Limb (tissue), 2 donors: ENCODE data around the gene ZNF277.

ENCODE experiments used
- DNase-seq, 2 donors: peaks; one replicate each; pipeline ENCODE4 v3.0.0-alpha.2; 2016; ENCODE audit errors: extremely low spot score in 2 of 2

ZNF277 gene

DNA sequence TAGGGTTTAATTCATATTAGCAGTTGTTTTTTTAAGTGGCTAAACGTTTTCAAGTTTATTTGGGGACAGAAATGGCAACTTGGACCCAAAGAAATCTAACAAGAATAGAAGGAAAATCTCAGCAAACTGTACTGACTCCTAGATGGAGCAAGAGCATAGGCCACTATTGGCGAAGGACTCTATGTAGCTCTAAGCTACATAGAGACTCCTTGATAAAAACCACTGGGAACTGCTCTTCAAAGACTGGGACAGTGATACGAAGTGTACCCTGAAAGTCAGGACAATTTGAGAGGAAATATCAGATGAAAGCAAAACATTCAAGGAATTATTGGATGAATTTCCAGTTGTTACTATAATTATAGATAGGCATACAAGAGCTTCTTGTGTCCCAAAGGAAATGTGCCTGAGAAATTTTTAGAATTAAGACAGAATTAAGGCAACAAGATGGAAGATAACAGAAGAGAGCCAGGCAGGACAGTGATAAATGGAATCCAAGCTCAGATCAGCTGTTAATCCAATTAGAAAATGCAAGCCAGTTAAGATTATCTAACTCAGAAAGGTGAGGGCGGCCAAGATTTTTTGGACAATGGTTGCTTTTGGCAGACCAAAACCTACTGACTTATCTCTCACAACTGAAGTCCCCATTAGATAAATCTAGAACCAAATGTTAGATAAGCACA lies 140.0 kb downstream of the ZNF277 start:
- no peak for DNase-seq

DNA sequence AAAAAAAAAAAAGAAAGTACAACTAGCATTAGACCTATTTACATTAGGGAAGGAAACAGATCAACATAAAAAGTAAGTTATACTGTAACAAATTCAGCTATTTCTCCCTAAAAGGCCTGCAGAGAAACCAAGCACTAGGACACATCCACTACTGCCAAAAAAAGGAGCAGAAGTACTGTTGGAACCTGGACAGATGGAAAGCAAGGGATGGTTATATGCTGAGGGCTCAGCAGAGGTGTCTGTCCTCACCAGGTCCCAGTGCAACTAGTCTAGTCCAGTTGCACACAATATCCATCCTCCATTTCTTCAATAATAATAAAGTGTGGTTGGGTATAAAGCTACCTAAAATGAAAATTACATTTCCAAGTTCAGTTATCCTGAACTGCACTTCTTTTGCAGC lies 140.6 kb downstream of the ZNF277 start:
- DNase-seq, result no peak

DNA sequence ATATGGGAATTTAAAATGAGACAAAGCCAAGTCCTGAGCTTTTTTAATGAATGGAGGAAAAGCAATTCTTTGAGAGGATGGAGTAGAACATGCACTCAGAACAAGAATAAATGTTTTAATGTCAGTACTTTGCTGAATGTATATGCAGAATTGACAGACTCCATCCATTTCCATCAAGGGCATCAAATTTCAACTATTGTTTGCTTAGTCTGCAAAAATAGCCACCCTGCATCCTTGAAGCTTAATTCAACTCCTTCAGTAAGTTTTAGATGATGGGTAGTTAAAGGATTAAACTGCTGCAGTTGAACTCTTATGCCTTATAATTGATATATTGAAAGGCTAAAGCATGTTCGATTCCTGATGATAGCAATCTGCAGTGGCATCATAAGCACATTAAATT lies 144.1 kb downstream of the ZNF277 start:
- DNase-seq, result no peak

DNA sequence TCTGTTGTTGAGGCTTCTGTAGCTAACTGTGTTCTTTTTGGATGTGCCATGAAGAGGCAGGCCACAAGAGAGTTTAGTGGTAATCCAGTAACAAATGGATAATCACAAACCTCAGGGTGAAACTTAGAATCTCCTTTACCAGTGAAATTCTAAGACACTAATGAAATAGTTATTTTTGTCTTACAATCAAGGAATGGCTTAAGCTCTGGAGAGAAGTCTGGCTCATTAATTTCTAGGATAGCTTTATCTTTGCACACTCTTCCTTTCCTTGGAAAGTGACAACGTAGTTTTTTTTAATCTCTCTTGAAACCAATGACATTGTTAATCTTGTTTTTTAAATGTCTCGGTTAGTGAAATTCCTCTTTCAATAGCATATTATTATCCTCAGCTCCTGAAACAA lies 150.1 kb downstream of the ZNF277 start:
- no peak for DNase-seq

DNA sequence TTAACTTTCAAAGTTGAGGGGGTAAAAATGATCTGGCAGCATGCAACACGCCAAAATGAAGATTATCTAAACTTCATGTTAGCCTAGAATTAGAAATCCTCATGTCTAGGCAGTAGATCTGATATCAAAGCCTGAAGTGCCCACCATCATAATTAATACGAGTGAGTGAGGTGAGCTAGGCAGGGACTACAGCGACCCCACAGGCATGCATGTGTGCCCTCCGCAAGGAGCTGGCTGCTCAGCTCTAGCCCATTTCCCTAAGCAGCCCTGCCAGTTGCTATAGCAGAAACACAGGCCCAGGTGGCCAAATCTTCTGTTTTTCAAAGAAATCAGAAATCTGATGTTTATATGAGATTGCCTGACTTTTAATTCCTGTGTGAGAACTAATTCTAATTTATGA lies 150.6 kb downstream of the ZNF277 start:
- no peak for DNase-seq

DNA sequence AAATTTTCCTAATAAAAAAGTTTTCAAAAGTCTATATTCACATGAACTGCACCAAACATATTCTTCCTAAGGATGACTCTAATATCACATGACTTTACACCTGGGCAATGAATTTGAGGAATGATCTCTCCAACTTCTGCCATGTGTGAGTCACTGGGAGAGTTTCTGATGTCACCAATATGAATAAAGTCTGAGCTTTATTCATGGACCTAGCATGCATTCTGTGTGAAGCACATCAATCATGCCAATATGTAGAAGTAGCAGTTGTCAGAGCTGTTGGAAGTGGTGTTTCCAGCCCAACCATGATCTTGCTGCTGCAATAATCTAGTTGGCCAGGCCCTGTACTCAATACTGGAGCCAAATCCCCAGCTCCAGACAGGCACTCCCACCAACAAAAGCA lies 152.0 kb downstream of the ZNF277 start:
- DNase-seq, result no peak

DNA sequence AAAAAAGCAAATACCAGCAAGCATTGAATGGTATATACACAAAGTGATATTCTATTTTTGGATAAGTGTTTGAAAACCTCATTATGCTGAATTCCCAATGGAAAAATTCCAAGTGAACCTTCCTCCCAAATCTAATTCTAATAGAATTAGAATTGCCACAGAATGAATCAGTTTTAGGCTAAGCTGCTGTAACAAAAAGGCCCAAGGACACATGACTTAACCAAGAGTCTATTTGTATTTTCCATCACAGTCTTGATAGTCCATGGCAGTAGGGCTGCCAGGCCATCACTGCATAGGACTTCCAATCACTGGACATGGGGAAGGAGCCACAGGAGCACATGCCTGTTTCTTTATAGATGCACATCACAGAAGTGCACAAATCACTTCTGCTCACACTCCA lies 152.6 kb downstream of the ZNF277 start:
- no peak for DNase-seq

DNA sequence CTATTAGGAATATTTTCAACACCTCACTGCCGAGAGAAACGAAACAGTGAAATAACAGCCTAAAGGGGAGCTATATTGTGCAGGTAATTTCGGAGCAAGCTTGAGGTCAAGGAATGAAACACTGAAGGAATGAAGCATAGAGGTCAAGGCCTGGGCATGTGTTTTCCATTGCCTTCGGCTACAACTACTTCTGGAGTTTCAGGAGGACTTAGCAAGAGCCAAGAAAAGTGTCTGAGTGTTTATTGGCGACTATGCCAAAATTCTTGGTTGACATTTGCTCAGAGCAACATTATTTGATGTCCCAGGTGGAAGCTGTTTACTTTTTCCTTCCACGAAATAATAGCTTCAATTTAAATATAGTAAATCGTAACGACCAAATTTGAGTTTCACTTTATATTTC lies 154.2 kb downstream of the ZNF277 start:
- no peak for DNase-seq

DNA sequence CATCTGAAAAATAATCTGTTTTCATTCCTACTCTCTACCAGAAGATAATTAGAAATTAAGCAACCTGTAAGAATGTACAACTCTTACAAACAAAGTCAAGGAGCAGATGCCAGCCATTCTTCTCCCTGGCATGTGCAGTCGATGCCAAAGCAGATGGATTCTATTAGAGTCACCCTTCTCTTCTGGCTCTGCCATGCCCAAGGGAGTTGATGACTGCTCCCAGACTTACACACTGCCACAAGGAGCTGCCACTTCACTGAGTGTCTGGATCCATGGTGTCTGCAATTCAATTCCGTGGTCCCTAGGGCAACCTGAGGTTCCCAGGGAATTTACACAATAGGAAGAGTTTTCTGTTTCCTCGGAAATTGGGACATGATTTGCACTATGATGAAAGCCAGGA lies 154.7 kb downstream of the ZNF277 start:
- DNase-seq, result no peak

DNA sequence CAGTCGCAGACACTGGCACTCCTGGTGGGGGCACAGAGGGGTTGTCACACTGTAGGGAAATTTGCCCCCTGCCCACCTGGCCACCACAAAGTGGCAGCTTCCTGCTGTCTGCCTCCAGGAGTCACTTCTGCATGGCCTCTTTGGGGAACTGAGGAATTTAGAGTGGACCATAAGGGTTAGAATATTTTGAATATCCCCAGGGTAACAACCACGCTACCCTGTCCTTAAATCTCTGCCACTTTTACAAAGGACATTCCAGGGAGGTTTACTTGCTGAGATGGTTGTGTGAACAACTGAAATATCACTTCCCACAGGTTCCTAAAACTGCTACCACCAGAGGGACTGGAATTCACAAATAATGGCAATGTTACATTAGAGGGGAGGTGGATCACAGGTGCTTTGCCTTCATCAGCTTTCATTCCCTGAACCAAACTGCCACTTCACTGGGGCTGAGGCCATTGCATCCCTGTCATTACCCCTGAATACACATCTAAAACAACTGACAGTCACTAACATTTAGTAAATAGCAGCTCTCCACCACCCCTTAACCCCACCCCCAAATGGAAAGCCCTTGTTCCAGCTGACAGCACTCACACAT lies 155.7 kb downstream of the ZNF277 start:
- no peak for DNase-seq

DNA sequence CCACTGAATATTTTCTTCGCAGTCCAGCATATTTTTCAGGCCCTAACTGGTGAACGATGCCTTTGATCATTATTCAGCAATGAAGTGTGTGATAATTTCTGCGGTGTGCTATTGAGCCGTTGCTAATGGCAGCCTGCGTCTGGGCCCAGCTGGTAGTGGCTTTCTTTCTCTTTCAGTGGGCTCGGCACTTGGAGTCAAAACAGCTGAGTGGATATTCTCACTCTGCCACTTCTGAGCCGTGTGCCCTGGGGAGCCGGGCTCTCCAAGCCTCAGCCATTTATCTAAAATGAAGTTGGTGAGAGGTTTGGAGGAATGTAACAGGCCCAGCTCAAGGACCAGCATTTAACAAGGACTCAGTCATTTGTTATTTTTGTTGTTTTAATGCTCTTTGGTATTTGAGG lies 156.2 kb downstream of the ZNF277 start:
- DNase-seq, result peak; percentile 16 to 41

DNA sequence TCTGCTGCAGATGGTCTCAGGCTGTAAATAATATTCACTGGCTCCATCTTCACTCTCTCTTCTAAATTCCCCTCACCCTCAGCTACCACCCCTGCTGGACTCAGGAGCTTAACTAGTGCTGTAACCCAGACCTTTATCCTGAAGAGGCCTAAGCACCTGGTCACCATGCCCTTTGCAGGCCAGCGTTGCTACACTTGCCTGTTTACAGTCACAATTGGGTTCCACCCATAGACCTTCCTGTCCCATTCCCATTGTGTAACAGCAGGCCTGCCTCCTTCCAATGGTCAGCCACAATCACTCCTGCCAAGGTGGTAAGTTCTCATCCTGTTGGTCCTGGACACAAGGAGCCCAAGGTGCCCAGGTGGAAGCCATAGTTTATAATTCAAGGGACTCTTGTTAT lies 157.9 kb downstream of the ZNF277 start:
- no peak for DNase-seq

DNA sequence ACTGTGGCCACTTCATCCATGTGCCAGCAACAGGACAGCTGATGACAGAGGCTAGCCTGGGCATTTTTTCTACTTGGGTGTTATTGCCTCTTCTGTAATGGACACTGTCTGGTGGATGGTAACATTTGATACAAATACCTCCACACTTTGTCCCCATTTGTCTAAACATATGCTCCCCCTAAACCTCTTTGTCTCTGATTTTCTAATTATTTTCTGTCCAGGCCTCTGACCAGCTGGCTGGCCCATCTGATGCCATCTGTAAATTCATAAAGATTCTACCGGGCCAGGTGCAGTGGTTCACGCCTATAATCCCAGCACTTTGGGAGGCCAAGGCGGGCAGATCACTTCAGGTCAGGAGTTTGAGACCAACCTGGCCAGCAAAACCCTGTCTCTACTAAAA lies 159.1 kb downstream of the ZNF277 start:
- DNase-seq, result no peak

DNA sequence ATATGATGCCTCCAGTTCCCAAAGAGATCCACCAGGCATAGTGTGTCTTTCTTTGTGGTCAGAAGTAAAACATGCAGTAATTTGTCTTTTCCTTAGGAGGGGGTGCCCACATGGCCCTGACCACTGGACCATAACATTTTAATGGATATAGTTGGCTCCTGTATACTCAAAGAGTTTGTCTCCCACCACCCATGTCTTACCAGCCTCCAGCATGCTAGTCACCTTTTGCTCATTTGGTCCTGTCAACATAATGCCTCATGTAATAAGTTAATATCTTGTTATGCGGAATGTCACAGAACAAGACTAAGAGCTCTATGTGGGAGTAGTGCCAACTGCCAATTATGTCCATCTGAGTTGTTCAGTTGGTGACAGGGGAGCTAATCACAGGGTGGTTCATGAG lies 160.4 kb downstream of the ZNF277 start:
- DNase-seq, result no peak

DNA sequence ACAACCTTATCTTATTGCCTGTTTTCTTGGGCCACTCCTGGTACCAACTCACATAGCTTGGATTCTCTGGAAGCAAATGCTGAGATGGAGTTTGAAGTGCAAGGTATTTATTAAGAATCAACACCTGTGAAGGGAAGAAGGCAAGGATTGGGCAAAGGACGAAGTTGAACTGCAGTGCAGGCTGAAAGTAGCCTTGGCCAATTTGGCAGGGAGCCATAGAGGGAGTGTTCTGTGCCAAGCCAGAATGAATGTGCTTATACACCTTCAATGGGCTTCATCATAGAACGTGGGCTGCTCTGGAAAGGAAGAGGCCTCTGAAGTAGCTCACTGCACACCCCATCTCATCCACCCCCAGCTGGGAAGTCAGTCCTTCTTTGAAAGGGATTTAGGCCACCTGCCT lies 163.9 kb downstream of the ZNF277 start:
- DNase-seq, result no peak

DNA sequence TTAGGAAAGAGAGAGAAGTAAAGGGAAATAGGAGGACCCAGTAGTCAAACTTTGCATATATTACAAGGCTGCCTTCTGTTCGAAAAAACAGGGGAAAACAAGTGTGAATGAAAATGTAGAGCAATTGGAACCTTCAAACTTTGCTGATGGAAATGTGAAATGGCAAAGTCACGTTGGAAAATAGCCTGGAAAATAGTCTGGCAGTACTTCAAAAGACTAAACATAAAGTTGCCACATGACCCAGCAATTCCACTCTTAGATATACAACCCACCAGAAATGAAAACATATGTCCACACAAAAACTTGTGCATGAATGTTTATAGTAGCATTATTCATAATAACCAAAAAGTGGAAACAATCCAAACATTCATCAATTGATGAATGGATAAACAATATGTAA lies 165.2 kb downstream of the ZNF277 start:
- no peak for DNase-seq

DNA sequence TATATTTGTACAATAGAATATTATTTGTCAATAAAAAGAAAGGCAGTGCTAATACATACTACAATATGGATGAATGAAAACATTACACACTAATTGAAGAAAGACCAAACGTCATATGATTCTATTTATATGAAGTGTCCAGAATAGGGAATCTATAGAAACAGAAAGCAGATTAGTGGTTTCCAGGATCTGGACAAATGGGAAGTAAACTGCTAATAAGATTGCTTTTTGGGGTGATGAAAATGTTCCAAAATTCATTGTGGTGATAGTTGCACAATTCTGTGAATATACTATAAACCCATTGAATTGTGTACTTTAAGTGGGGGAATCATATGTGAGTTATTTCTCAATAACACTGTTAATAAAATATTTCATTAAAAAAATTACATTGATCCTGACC lies 165.6 kb downstream of the ZNF277 start:
- no peak for DNase-seq

DNA sequence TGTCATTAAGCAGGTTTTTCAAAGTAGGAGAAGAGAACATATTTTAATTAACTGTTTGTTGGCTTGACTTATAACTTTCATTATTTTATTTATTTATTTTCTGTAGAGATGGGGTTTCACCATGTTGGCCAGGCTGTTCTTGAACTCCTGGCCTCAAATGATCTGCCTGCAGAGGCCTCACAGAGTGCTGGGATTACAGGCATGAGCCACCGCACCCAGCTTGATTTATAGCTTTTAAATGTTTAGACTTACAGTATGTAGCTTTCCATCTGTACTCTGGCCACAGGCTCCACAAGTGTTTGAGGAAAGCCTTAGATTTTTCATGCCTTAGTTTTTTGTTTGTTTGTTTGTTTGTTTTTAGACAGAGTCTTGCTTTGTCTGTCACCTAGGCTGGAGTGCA lies 171.1 kb downstream of the ZNF277 start:
- DNase-seq, result no peak

DNA sequence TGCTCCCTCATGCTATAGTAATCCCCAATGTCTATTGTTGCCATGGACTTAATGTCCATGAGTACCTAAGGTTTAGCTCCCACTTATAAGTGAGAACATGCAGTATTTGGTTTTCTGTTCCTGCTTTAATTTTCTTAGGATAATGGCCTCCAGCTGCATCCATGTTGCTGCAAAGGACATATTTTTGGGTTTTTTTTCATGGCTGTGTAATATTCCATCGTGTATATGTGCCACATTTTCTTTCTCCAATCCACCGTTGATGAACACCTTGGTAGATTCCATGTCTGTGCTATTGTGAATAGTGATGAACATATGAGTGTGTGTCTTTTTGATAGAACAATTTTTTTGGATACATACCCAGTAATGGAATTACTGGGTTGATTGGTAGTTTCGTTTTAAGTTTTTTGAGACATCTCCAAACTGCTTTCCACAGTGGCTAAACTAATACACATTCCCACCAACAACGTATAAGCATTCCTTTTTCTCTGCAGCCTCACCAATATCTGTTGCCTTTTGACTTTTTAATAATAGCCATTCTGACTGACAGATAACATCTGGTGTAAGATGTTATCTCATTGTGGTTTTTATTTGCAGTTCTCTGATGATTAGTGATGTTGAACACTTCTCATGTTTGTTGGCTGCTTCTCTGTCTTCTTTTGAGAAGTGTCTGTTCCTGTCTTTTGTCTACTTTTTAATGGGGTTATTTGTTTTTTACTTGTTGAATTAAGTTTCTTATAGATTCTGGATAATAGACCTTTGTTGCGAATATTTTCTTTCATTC lies 175.0 kb downstream of the ZNF277 start:
- no peak for DNase-seq

DNA sequence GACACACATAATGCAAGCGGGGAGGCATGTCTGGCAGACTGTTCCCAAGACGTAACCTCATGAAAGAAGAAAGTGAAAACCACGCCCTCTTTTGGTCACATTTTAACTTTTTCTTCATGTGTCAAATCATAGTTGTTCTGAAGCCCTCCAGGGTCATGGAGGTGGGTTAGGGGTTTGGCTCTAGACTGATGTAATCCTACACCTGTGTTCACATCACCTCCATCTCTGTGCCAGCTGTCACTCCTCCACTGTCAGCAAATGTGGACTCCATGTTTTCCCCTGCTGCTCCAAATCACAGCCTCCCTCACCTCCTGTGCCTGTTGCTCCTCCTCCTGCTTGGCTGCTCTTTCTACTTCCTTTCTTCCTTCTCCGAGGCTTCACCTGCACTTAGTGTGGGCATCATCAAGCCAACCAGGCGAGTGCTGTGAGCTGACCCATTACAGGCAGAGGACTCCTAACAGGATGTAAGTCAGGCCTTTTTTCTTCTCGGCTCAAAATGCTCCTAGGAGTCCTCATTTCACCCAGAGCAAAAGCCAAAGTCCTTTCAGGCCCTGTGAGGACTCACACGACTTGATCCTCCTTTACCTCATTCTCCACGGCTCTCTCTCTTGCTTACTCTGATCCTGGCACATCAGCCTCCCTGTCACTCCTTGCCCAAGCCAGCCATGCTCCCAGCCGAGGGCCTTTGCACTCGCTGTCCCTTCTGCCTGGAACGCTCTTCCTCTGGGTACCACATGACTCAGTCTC lies 177.3 kb downstream of the ZNF277 start:
- DNase-seq, result no peak

DNA sequence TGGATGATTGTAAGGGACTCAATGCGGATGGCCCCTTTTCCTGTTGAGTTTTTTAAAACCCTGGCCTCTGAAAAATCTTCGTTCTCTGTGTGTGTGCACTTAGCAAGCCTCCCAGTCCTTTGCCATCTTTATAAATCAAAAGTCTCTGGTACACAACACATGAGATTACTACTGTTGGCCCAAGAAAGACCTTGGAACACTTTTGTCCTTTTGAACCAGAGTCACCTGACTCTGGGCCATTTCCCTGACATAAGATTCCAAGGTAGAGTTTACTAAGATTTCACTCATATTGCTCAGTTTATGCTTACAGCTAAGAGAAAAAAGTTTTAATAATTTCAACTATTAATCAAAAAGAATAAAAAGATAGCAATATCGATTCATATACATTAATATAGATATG lies 179.0 kb downstream of the ZNF277 start:
- DNase-seq, result no peak

DNA sequence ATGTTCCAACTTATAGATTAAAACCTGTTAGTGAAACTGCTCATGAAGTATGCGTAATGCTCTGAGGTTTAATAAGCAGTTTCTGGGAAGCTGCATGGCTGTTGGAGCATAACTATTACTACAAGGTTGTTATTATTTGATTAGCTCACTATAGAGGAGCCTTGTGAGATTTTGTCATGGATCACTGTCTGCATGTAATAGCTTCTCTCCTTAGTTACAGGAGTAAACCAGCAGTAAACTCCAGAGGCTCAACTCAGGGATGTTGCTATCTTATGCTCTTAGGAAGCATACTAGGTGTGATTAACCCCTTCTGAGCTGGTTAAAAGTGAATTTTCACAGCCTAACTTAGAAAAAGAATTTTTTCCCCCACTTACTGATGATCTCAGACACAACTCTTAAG lies 180.1 kb downstream of the ZNF277 start:
- no peak for DNase-seq
